Body of pancreas (tissue), 4 donors: ENCODE data around the gene TUT4. TPM values are rescaled to one million over a fixed set of nuclear protein-coding genes. Genes with fewer than 3 reads are reported as not detected.

Source experiments
- ATAC-seq: fragments of 150-250 bp; one replicate; pipeline ENCODE4 v1.9.1; 2016
- DNase-seq, 4 donors: peaks; one replicate each; pipeline ENCODE4 v3.0.0-alpha.2; 2019
- H3K27ac ChIP-seq, 4 donors: fragments of 200-600 bp; sonication (generic); 1 replicate in 3 of 4; 2 replicates in 1 of 4; pipeline versions ENCODE4 v1.5.1 to v1.6.1; 2016 to 2019; ENCODE audit warnings: mild to moderate bottlenecking in 1 of 4, mixed read lengths in 1 of 4, moderate library complexity in 1 of 4
- H3K27me3 ChIP-seq, 2 donors: fragments of 200-600 bp; sonication (generic); one replicate each; pipeline ENCODE4 v1.6.0; 2016; ENCODE audit warnings: mild to moderate bottlenecking in 1 of 2
- H3K36me3 ChIP-seq, 2 donors: fragments of 200-600 bp; sonication (generic); replicated peaks in 1 of 2; 2 replicates each; pipeline ENCODE4 v1.5.1; 2016; ENCODE audit warnings: low read depth in 2 of 2; ENCODE audit not compliant: insufficient read depth in 1 of 2
- H3K4me1 ChIP-seq: fragments of 200-600 bp; sonication (generic); one replicate; pipeline ENCODE4 v1.6.0; 2016
- H3K4me3 ChIP-seq, 2 donors: fragments of 200-600 bp; sonication (generic); 1 replicate in 1 of 2; 2 replicates in 1 of 2; pipeline ENCODE4 v1.5.1; 2016 to 2019
- H3K9me3 ChIP-seq, 3 donors: fragments of 200-600 bp; sonication (generic); 1 replicate in 2 of 3; 2 replicates in 1 of 3; pipeline ENCODE4 v1.5.1; 2016
- CTCF ChIP-seq, 7 experiments: fragments of 450-650 bp in 4 of 7; fragments of 200-600 bp in 3 of 7; sonication (generic) in 3 of 7; IDR thresholded peaks; one replicate each; pipeline ENCODE4 v1.5.1; 2016 to 2019; ENCODE audit warnings: antibody characterized with exemption in 7 of 7
- POLR2A ChIP-seq, 3 donors: fragments of 450-650 bp; IDR thresholded peaks; one replicate each; pipeline ENCODE4 v1.6.1; 2016; ENCODE audit warnings: antibody characterized with exemption in 3 of 3, mild to moderate bottlenecking in 2 of 3
- WGBS, 2 donors: methylation state at CpG; one replicate each; pipeline ENCODE4 v1.1.5; 2017; 5-methylcytosine and 5-hydroxymethylcytosine counted together
- intact Hi-C: fragments of 100-400 bp; cut with DNase I; formaldehyde crosslinking; loops from one replicate; pipeline ENCODE4 v1.15.1; 2023
- total RNA-seq, 2 donors: library from RNA; depleted of rRNA; stranded (reverse); fragments of >200 nt; gene quantifications; one replicate each; pipeline ENCODE4 v1.1.0, GENCODE V29; 2016

Gene TUT4, protein sequence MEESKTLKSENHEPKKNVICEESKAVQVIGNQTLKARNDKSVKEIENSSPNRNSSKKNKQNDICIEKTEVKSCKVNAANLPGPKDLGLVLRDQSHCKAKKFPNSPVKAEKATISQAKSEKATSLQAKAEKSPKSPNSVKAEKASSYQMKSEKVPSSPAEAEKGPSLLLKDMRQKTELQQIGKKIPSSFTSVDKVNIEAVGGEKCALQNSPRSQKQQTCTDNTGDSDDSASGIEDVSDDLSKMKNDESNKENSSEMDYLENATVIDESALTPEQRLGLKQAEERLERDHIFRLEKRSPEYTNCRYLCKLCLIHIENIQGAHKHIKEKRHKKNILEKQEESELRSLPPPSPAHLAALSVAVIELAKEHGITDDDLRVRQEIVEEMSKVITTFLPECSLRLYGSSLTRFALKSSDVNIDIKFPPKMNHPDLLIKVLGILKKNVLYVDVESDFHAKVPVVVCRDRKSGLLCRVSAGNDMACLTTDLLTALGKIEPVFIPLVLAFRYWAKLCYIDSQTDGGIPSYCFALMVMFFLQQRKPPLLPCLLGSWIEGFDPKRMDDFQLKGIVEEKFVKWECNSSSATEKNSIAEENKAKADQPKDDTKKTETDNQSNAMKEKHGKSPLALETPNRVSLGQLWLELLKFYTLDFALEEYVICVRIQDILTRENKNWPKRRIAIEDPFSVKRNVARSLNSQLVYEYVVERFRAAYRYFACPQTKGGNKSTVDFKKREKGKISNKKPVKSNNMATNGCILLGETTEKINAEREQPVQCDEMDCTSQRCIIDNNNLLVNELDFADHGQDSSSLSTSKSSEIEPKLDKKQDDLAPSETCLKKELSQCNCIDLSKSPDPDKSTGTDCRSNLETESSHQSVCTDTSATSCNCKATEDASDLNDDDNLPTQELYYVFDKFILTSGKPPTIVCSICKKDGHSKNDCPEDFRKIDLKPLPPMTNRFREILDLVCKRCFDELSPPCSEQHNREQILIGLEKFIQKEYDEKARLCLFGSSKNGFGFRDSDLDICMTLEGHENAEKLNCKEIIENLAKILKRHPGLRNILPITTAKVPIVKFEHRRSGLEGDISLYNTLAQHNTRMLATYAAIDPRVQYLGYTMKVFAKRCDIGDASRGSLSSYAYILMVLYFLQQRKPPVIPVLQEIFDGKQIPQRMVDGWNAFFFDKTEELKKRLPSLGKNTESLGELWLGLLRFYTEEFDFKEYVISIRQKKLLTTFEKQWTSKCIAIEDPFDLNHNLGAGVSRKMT (N-terminal part only)
- 10 to 100 TPM; 41.8 to 59.3 TPM for total RNA-seq

- H3K4me3 ChIP-seq: peak within 1 kb of the TSS; percentile 39 to 88
- H3K4me1 ChIP-seq: peaks cover 28% of the 10 kb centered on the region
- DNase-seq (peak; percentile 73 to 79 (median 77)), ATAC-seq (peak; percentile 80)
- 1 to 2% methylated on average over 27 to 45 of the region's 68 CpGs for WGBS, 2 donors
- H3K9me3 ChIP-seq: no peaks in the 10 kb centered on the region
- TF ChIP-seq POLR2A (IDR thresholded peaks at IDR 0.05) (peak; percentile 41 to 69 (median 65)), CTCF (IDR thresholded peaks at IDR 0.05) (no peak)
- H3K27me3 ChIP-seq: no peaks in the 10 kb centered on the region
- H3K36me3 ChIP-seq: no peaks in the 10 kb centered on the region
- H3K27ac ChIP-seq: peak within 1 kb of the TSS; percentile 83 to 90 (median 86)
- intact Hi-C loops: no loop called here
These were observed at the start of gene TUT4 for GRCh38 chr1:52552505-52553361. Gene TUT4, minus strand, starts transcription at chr1:52553092. Its CDS starts 26,812 bp downstream, at chr1:52526280.

DNA sequence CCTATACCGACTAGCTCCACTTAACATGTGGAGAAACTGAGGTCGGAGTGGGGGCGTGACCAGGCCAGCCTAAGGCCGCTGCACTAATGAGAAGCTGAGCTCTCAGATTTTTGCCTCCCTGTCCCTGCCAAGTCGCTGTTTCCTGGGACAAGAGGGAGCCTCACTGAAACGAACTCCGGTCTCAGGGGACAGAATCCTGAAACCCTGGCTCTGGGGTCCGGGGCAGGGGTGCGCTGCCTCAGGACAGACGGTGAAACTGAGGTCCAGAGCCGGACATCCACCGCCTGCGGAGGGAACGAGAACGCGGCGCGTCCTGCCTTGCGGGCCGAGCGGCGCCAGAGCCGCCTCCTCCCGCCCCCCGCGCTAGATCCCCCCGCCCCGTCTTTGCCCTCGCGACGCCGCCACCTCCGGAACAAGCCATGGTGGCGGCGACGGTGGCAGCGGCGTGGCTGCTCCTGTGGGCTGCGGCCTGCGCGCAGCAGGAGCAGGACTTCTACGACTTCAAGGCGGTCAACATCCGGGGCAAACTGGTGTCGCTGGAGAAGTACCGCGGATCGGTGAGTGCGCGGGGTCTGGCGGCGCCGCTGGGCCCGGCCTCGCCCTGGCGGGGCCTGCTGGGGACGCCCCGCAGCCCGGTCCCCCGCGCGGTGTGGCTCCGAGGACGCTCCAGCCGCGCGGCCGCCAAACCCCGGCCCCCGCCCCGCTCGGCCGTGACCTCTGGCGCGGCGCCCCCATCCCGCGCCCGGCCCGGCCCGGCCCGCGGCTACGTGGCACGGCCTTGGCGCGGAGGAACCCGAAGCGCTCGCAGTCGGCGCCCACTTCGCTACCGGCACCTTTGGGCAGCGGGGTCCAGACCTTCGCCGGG is 49.3 kb upstream of the TUT4 start, which contains the start of gene GPX7:
TSS of gene GPX7 (plus strand) at position 381 of the 865 bp plus-strand sequence. CDS start at position 420, 39 bp downstream.
- Histone ChIP-seq H3K27me3 (no peaks in the 10 kb centered on the region), H3K36me3 (no peaks in the 10 kb centered on the region), H3K9me3 (no peaks in the 10 kb centered on the region), H3K4me1 (peaks cover 29% of the 10 kb centered on the region), H3K27ac (peak within 1 kb of the TSS; percentile 40 to 62 (median 54)), H3K4me3 (peak within 1 kb of the TSS; percentile 26 to 50)
- DNase-seq (peak; percentile 53 to 66 (median 58)), ATAC-seq (peak; percentile 74)
- TF ChIP-seq CTCF (IDR thresholded peaks at IDR 0.05) (no peak), POLR2A (IDR thresholded peaks at IDR 0.05) (peak; percentile 11 to 51 (median 37))
- 2 to 30% methylated on average over 4 to 87 of the region's 97 CpGs for WGBS, 2 donors
- intact Hi-C loops: no loop called here

DNA sequence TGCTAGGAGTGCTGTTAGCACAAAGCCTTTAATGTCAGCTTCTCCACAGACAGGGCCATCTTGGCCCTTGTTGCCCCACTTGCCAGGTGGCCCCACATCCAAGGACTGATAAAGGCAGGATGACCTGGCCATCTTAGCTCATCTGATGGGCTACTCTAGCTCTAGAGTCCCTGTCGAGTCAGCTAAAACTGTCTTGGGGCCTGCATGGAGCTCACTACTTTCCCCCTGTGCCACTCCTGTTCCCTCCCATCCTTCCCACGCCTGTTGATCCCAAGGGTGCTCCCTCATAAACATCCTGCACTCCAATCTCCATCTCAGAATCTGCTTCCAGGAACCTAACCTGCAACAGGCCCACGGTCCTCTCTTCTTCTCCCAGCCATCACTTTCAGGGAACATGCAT is 48.6 kb upstream of the TUT4 start:
- H3K4me3 ChIP-seq: no peak overlapping the region
- no peak for ATAC-seq
- no peaks in the 10 kb centered on the region for H3K36me3 ChIP-seq
- WGBS, 2 donors: 90 to 93% methylated on average over 3 of the region's 3 CpGs
- no peaks in the 10 kb centered on the region for H3K9me3 ChIP-seq
- TF ChIP-seq POLR2A (IDR thresholded peaks at IDR 0.05): no peak
- TF ChIP-seq CTCF (IDR thresholded peaks at IDR 0.05): no peak
- no peaks in the 10 kb centered on the region for H3K27me3 ChIP-seq
- peaks cover 29% of the 10 kb centered on the region for H3K4me1 ChIP-seq
- no peak overlapping the region for H3K27ac ChIP-seq
- intact Hi-C loops: no loop called here
- no peak for DNase-seq
